ENCODE measurements around the gene KLK7.

GRCh38 chr19:51027873-51028272, 44.2 kb upstream of the KLK7 start:
- TF ChIP-seq, protein P1, sequence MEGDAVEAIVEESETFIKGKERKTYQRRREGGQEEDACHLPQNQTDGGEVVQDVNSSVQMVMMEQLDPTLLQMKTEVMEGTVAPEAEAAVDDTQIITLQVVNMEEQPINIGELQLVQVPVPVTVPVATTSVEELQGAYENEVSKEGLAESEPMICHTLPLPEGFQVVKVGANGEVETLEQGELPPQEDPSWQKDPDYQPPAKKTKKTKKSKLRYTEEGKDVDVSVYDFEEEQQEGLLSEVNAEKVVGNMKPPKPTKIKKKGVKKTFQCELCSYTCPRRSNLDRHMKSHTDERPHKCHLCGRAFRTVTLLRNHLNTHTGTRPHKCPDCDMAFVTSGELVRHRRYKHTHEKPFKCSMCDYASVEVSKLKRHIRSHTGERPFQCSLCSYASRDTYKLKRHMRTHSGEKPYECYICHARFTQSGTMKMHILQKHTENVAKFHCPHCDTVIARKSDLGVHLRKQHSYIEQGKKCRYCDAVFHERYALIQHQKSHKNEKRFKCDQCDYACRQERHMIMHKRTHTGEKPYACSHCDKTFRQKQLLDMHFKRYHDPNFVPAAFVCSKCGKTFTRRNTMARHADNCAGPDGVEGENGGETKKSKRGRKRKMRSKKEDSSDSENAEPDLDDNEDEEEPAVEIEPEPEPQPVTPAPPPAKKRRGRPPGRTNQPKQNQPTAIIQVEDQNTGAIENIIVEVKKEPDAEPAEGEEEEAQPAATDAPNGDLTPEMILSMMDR (IDR thresholded peaks at IDR 0.05; ENCODE audit: extremely low read depth in 1 of 2, insufficient read depth in 1 of 2, low read depth in 1 of 2, low read length in 2 of 2) = no peak
- TF ChIP-seq POLR2A (IDR thresholded peaks at IDR 0.05; ENCODE audit: low read depth, low read length) = no peak
- TF ChIP-seq EZH2 (IDR thresholded peaks at IDR 0.05; ENCODE audit: borderline replicate concordance, low read depth, low read length, severe bottlenecking) = no peak
- TF ChIP-seq GATA2 (IDR thresholded peaks at IDR 0.05; ENCODE audit: insufficient read depth, insufficient read length, low read depth, low read length) = no peak
- no peak for TF ChIP-seq POLR2AphosphoS5 (IDR thresholded peaks at IDR 0.05; ENCODE audit: insufficient read depth, low read depth, low read length)

Measured in endothelial cell of umbilical vein (primary cell).